Adrenal gland (tissue), 5 donors: ENCODE results near the gene SNRNP35.

Experiments used
- CTCF ChIP-seq, 6 experiments: fragments of 450-650 bp in 4 of 6; fragments of 200-600 bp in 2 of 6; sonication (generic) in 1 of 6; IDR thresholded peaks; 1 replicate in 5 of 6; 2 replicates in 1 of 6; pipeline versions ENCODE4 v1.5.1 to v1.8.0; 2016 to 2021; ENCODE audit warnings: antibody characterized with exemption in 6 of 6, mild to moderate bottlenecking in 2 of 6, moderate library complexity in 1 of 6
- POLR2A ChIP-seq, 2 donors: fragments of 450-650 bp; IDR thresholded peaks; one replicate each; pipeline ENCODE4 v1.6.1; 2017; ENCODE audit warnings: antibody characterized with exemption in 2 of 2, mild to moderate bottlenecking in 2 of 2, moderate library complexity in 1 of 2
- donor health status: DM: no; HTN: no; CAD: no.

GRCh38 chr12:123465084-123465483, 7.1 kb downstream of the SNRNP35 start:
- no peak for TF ChIP-seq POLR2A (IDR thresholded peaks at IDR 0.05)
- no peak for TF ChIP-seq CTCF (IDR thresholded peaks at IDR 0.05)
